GM19455 (cell line): ENCODE measurements around the gene ZNF513.
"Not testable (repeated sequence)": the region's sequence is repeated elsewhere in the genome, so short reads cannot be mapped to it uniquely, and the experiment has no call there.

Experiments
- ATAC-seq: cut with Tn5 transposase; IDR thresholded peaks from one replicate; pipeline ENCODE4 v1.9.1; 2021; ENCODE audit not compliant: unreplicated experiment

Gene ZNF513

GRCh38 chr2:27380626-27381545, at the start of gene ZNF513:
TSS of gene ZNF513 (minus strand) at chr2:27380734. CDS start at chr2:27380526, 208 bp downstream.
- peak; percentile 87 for ATAC-seq

- ATAC-seq: peak; percentile 65
Measured at GRCh38 chr2:27428978-27429541, 48.5 kb upstream of the ZNF513 start.

- peak; percentile 81 for ATAC-seq
Measured at GRCh38 chr2:27428213-27428977, 47.9 kb upstream of the ZNF513 start, which contains the start of gene NRBP1. TSS of gene NRBP1 (plus strand) at chr2:27428631. CDS start at chr2:27433274, 4,643 bp downstream.

GRCh38 chr2:27427863-27428212, 47.3 kb upstream of the ZNF513 start:
- no peak for ATAC-seq

GRCh38 chr2:27425039-27425438, 44.5 kb upstream of the ZNF513 start:
- not testable (repeated sequence) for ATAC-seq

- no peak for ATAC-seq
Measured at GRCh38 chr2:27422958-27423357, 42.4 kb upstream of the ZNF513 start.

- ATAC-seq: no peak
Measured at GRCh38 chr2:27421660-27422250, 41.2 kb upstream of the ZNF513 start.

GRCh38 chr2:27420996-27421395, 40.5 kb upstream of the ZNF513 start:
- ATAC-seq: no peak

- no peak for ATAC-seq
Measured at GRCh38 chr2:27416151-27416550, 35.6 kb upstream of the ZNF513 start.

- no peak for ATAC-seq
Measured at GRCh38 chr2:27412419-27413152, 32.1 kb upstream of the ZNF513 start.

- peak; percentile 88 for ATAC-seq
Measured at GRCh38 chr2:27409321-27410073, 29.0 kb upstream of the ZNF513 start, which contains the start of gene PPM1G. TSS of gene PPM1G (minus strand) at chr2:27409591. CDS start at chr2:27409422, 169 bp downstream.

- peak; percentile 22 for ATAC-seq
Measured at GRCh38 chr2:27408601-27409320, 28.2 kb upstream of the ZNF513 start.

GRCh38 chr2:27407798-27408491, 27.4 kb upstream of the ZNF513 start:
- no peak for ATAC-seq

- ATAC-seq: no peak
Measured at GRCh38 chr2:27400348-27401135, 20.0 kb upstream of the ZNF513 start.

- no peak for ATAC-seq
Measured at GRCh38 chr2:27398962-27399361, 18.4 kb upstream of the ZNF513 start.

- no peak for ATAC-seq
Measured at GRCh38 chr2:27393225-27393624, 12.7 kb upstream of the ZNF513 start.

- no peak for ATAC-seq
Measured at GRCh38 chr2:27390822-27391679, 10.5 kb upstream of the ZNF513 start.
